Skin epidermis (tissue), 12 donors: ENCODE results near the gene GPR37L1.

Experiments used
- H3K27ac ChIP-seq, 21 experiments: fragments of 200-600 bp; sonication (generic) in 11 of 21; one replicate each; pipeline ENCODE4 v1.5.0; 2020; ENCODE audit warnings: mild to moderate bottlenecking in 3 of 21, inconsistent platforms in 2 of 21, moderate library complexity in 2 of 21
- H3K4me3 ChIP-seq, 7 experiments: fragments of 200-600 bp; sonication (generic) in 2 of 7; one replicate each; pipeline ENCODE4 v1.5.0; 2020; ENCODE audit warnings: inconsistent platforms in 2 of 7, mild to moderate bottlenecking in 2 of 7, moderate library complexity in 1 of 7

GPR37L1 gene

GRCh38 chr1:202122639-202123335, at the start of gene GPR37L1:
GPR37L1 (plus strand) TSS chr1:202122917; CDS start chr1:202122964, 47 bp downstream.
- no peak within 1 kb of the TSS for H3K4me3 ChIP-seq
- no peak within 1 kb of the TSS for H3K27ac ChIP-seq

GRCh38 chr1:202073206-202073605, 49.5 kb upstream of the GPR37L1 start:
- Histone ChIP-seq H3K27ac (no peak overlapping the region), H3K4me3 (no peak overlapping the region)

- Histone ChIP-seq H3K4me3 (no peak overlapping the region), H3K27ac (no peak overlapping the region)
Observed at GRCh38 chr1:202074985-202075384, 47.7 kb upstream of the GPR37L1 start.

- H3K4me3 ChIP-seq = no peak overlapping the region
- no peak overlapping the region for H3K27ac ChIP-seq
Observed at GRCh38 chr1:202075389-202075788, 47.3 kb upstream of the GPR37L1 start.

- no peak overlapping the region for H3K4me3 ChIP-seq
- no peak overlapping the region for H3K27ac ChIP-seq
Observed at GRCh38 chr1:202076050-202076511, 46.6 kb upstream of the GPR37L1 start.

GRCh38 chr1:202078241-202078640, 44.5 kb upstream of the GPR37L1 start:
- H3K27ac ChIP-seq = no peak overlapping the region
- no peak overlapping the region for H3K4me3 ChIP-seq

GRCh38 chr1:202081992-202082391, 40.7 kb upstream of the GPR37L1 start:
- Histone ChIP-seq H3K27ac (no peak overlapping the region), H3K4me3 (no peak overlapping the region)

GRCh38 chr1:202084791-202085681, 37.7 kb upstream of the GPR37L1 start:
- H3K27ac ChIP-seq = peak overlapping the region in 10 of 21 experiments; percentile 9 to 72 (median 60)
- no peak overlapping the region for H3K4me3 ChIP-seq

GRCh38 chr1:202085682-202086373, 36.9 kb upstream of the GPR37L1 start:
- H3K27ac ChIP-seq = peak overlapping the region in 7 of 21 experiments; percentile 9 to 72 (median 65)

GRCh38 chr1:202086579-202087350, 36.0 kb upstream of the GPR37L1 start:
- H3K4me3 ChIP-seq = no peak overlapping the region
- H3K27ac ChIP-seq = peak overlapping the region in 9 of 21 experiments; percentile 9 to 72 (median 45)

More at GRCh38 chr1:202085682-202086373, 36.9 kb upstream of the GPR37L1 start:
- H3K4me3 ChIP-seq = no peak overlapping the region

GRCh38 chr1:202088206-202088605, 34.5 kb upstream of the GPR37L1 start:
- Histone ChIP-seq H3K4me3 (no peak overlapping the region), H3K27ac (no peak overlapping the region)

GRCh38 chr1:202090994-202091393, 31.7 kb upstream of the GPR37L1 start:
- Histone ChIP-seq H3K27ac (no peak overlapping the region), H3K4me3 (no peak overlapping the region)

- Histone ChIP-seq H3K27ac (no peak overlapping the region), H3K4me3 (no peak overlapping the region)
Observed at GRCh38 chr1:202093858-202094257, 28.9 kb upstream of the GPR37L1 start.

- no peak overlapping the region for H3K4me3 ChIP-seq
- peak overlapping the region in 2 of 21 experiments; percentile 58 to 61 for H3K27ac ChIP-seq
Observed at GRCh38 chr1:202101184-202101583, 21.5 kb upstream of the GPR37L1 start.

GRCh38 chr1:202104073-202104472, 18.6 kb upstream of the GPR37L1 start:
- Histone ChIP-seq H3K4me3 (no peak overlapping the region), H3K27ac (no peak overlapping the region)

GRCh38 chr1:202105571-202106339, 17.0 kb upstream of the GPR37L1 start:
- Histone ChIP-seq H3K4me3 (no peak overlapping the region), H3K27ac (peak overlapping the region in 4 of 21 experiments; percentile 7 to 72 (median 50))

GRCh38 chr1:202106340-202107254, 16.1 kb upstream of the GPR37L1 start:
- peak overlapping the region in 8 of 21 experiments; percentile 1 to 72 (median 48) for H3K27ac ChIP-seq

More at GRCh38 chr1:202106340-202107254, 16.1 kb upstream of the GPR37L1 start:
- H3K4me3 ChIP-seq = no peak overlapping the region
